Measurements from ENCODE around the gene KANSL2.
"Not testable (repeated sequence)": the region's sequence is repeated elsewhere in the genome, so short reads cannot be mapped to it uniquely, and the experiment has no call there.

Gene KANSL2

GRCh38 chr12:48682927-48683326 lies 889 bp upstream of the KANSL2 start:
- no peak for DNase-seq

- not testable (repeated sequence) for DNase-seq
Measured at GRCh38 chr12:48682533-48682905, 481 bp upstream of the KANSL2 start.

- DNase-seq = peak; percentile 19
Measured at GRCh38 chr12:48681399-48681709, 684 bp downstream of the KANSL2 start.

GRCh38 chr12:48680861-48681260 lies 1.2 kb downstream of the KANSL2 start:
- DNase-seq = no peak

GRCh38 chr12:48678551-48679185 lies 3.4 kb downstream of the KANSL2 start:
- no peak for DNase-seq

GRCh38 chr12:48671231-48671856 lies 10.7 kb downstream of the KANSL2 start:
- DNase-seq = no peak

GRCh38 chr12:48668996-48669395 lies 13.0 kb downstream of the KANSL2 start:
- no peak for DNase-seq

GRCh38 chr12:48659863-48660262 lies 22.2 kb downstream of the KANSL2 start:
- DNase-seq = no peak

GRCh38 chr12:48651681-48652080 lies 30.4 kb downstream of the KANSL2 start:
- DNase-seq = no peak

GRCh38 chr12:48645354-48645753 lies 36.7 kb downstream of the KANSL2 start:
- DNase-seq = not testable (repeated sequence)

- DNase-seq = no peak
Measured at GRCh38 chr12:48643011-48643410, 39.0 kb downstream of the KANSL2 start.

GRCh38 chr12:48641752-48642555 lies 40.1 kb downstream of the KANSL2 start:
- not testable (repeated sequence) for DNase-seq

- DNase-seq = no peak
Measured at GRCh38 chr12:48640854-48641253, 41.2 kb downstream of the KANSL2 start.

GRCh38 chr12:48640428-48640827 lies 41.6 kb downstream of the KANSL2 start:
- no peak for DNase-seq

- DNase-seq = no peak
Measured at GRCh38 chr12:48631071-48631470, 51.0 kb downstream of the KANSL2 start.

GRCh38 chr12:48630346-48630745 lies 51.7 kb downstream of the KANSL2 start:
- no peak for DNase-seq

GRCh38 chr12:48629541-48629940 lies 52.5 kb downstream of the KANSL2 start:
- DNase-seq = no peak

GRCh38 chr12:48627556-48627955 lies 54.5 kb downstream of the KANSL2 start:
- DNase-seq = no peak

GRCh38 chr12:48622997-48623396 lies 59.0 kb downstream of the KANSL2 start:
- not testable (repeated sequence) for DNase-seq

GRCh38 chr12:48618541-48618940 lies 63.5 kb downstream of the KANSL2 start:
- DNase-seq = peak; percentile 59

GRCh38 chr12:48615681-48616080 lies 66.4 kb downstream of the KANSL2 start:
- DNase-seq = no peak

GRCh38 chr12:48613321-48613720 lies 68.7 kb downstream of the KANSL2 start:
- no peak for DNase-seq
